Gastroesophageal sphincter (tissue), 3 donors: ENCODE data around the gene ADGRG7.
A peak's percentile ranks its signal among the peaks of the same experiment; 100 is the strongest.

Experiments
- EP300 ChIP-seq: sonication (generic); formaldehyde crosslinking; IDR thresholded peaks from one replicate; pipeline ENCODE4 v1.6.1; 2017; ENCODE audit warnings: antibody characterized with exemption, mild to moderate bottlenecking
- POLR2A ChIP-seq, 2 donors: fragments of 450-650 bp; IDR thresholded peaks; one replicate each; pipeline ENCODE4 v1.6.1; 2017; ENCODE audit warnings: antibody characterized with exemption in 2 of 2, mild to moderate bottlenecking in 2 of 2, moderate library complexity in 1 of 2
- POLR2AphosphoS5 ChIP-seq: sonication (generic); formaldehyde crosslinking; IDR thresholded peaks from one replicate; pipeline ENCODE4 v1.6.1; 2017; ENCODE audit warnings: antibody characterized with exemption
- TF ChIP-seq, protein P1 (sequence below), 4 experiments: fragments of 200-600 bp in 2 of 4; fragments of 450-650 bp in 2 of 4; sonication (generic) in 1 of 4; IDR thresholded peaks; one replicate each; pipeline ENCODE4 v1.5.1; 2017 to 2019; ENCODE audit warnings: antibody characterized with exemption in 4 of 4, mild to moderate bottlenecking in 2 of 4, moderate library complexity in 2 of 4

DNA sequence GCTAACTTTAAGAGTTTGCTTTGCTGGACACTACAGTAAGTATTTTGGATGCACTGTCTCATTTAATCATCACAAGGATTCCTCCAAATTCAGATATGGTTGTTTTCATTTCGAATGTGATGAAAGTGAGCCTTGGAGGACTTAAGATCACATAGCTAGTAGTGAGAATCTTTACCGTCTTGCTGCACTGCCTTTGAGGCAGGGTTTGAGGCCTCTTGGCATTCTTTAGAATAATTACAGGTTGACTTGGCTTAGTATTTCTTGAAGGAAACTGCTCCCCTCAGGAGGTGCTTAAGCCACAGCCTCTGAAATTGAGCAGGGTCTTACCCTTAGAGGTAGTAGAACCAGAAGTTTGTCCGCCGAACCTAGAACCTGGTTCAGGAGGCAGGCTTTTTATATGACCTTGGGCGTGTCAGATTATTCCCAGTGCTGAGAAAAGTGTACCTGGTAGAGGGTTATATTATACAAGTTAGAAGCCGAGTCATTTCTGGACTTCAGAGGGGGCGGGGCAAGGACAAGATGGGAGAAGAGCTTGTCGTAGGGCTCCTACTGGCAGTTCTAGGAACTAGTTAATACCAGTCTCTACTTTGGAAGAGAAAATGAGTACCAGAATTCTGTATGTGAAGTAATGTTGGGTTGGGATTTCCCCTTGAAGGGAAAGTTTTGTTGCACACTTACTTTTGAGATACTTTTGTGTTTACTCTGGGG, 101.0 kb downstream of the ADGRG7 start:
- TF ChIP-seq, protein P1, sequence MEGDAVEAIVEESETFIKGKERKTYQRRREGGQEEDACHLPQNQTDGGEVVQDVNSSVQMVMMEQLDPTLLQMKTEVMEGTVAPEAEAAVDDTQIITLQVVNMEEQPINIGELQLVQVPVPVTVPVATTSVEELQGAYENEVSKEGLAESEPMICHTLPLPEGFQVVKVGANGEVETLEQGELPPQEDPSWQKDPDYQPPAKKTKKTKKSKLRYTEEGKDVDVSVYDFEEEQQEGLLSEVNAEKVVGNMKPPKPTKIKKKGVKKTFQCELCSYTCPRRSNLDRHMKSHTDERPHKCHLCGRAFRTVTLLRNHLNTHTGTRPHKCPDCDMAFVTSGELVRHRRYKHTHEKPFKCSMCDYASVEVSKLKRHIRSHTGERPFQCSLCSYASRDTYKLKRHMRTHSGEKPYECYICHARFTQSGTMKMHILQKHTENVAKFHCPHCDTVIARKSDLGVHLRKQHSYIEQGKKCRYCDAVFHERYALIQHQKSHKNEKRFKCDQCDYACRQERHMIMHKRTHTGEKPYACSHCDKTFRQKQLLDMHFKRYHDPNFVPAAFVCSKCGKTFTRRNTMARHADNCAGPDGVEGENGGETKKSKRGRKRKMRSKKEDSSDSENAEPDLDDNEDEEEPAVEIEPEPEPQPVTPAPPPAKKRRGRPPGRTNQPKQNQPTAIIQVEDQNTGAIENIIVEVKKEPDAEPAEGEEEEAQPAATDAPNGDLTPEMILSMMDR (IDR thresholded peaks at IDR 0.05), result peak in 1 of 4 experiments; percentile 23
- TF ChIP-seq POLR2A (IDR thresholded peaks at IDR 0.05), result no peak
- TF ChIP-seq EP300, result no peak
- no peak for TF ChIP-seq POLR2AphosphoS5
